RWPE1 (cell line): ENCODE data around the gene C7orf33.

ENCODE experiments used
- CTCF ChIA-PET: fragments of 350-600 bp; sonication (Branson Sonifier 250); formaldehyde crosslinking; extraction: SDS; loops from one replicate; lab custom pipeline; 2021; lab: Yijun Ruan, JAX
- POLR2A ChIA-PET: fragments of 400-600 bp; formaldehyde crosslinking; extraction: SDS; loops from one replicate; lab custom pipeline; 2020; ENCODE audit warnings: antibody characterized with exemption; ENCODE audit not compliant: low non-redundant PET; lab: Yijun Ruan, JAX
- DNase-seq: peaks from one replicate; pipeline ENCODE4 v3.0.0; 2012; ENCODE audit warnings: low spot score
- H3K27ac ChIP-seq: fragments of 450-650 bp; 2 replicates; pipeline ENCODE4 v1.5.1; 2017
- TF ChIP-seq, protein P1 (sequence below): fragments of 450-650 bp; conservative IDR thresholded peaks from 2 replicates; pipeline ENCODE4 v1.5.1; 2017; ENCODE audit warnings: low read depth, mild to moderate bottlenecking

The C7orf33 gene

DNA sequence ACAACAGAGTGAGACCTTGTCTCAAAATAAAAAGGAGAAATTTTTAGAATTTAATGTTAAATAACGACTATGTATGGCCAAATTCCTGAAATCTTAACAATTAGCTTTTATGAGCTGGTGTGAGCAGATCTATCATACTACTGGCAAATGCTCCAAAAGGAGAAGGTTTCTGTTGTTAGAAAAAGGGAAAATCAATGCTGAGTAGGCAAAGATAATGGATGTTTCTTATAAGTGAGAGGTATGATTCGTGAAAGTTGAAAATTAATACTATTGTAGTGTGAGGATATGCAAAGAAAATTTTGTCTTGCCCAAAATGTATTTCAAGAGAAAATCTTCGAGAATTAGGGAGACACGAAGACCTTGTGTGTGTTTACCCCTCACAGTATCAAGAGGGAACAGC lies 67.4 kb downstream of the C7orf33 start:
- H3K27ac ChIP-seq, result no peak overlapping the region
- ChIA-PET POLR2A (no interaction called here), CTCF (interaction anchor here (0.6 kb wide), 1 partner anchor 23 kb away, joined by 3 read pairs; no protein-coding TSS in a partner anchor)
- DNase-seq, result no peak
- TF ChIP-seq, protein P1, sequence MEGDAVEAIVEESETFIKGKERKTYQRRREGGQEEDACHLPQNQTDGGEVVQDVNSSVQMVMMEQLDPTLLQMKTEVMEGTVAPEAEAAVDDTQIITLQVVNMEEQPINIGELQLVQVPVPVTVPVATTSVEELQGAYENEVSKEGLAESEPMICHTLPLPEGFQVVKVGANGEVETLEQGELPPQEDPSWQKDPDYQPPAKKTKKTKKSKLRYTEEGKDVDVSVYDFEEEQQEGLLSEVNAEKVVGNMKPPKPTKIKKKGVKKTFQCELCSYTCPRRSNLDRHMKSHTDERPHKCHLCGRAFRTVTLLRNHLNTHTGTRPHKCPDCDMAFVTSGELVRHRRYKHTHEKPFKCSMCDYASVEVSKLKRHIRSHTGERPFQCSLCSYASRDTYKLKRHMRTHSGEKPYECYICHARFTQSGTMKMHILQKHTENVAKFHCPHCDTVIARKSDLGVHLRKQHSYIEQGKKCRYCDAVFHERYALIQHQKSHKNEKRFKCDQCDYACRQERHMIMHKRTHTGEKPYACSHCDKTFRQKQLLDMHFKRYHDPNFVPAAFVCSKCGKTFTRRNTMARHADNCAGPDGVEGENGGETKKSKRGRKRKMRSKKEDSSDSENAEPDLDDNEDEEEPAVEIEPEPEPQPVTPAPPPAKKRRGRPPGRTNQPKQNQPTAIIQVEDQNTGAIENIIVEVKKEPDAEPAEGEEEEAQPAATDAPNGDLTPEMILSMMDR, result no peak

GRCh38 chr7:148661471-148661870 lies 70.9 kb downstream of the C7orf33 start:
- no peak overlapping the region for H3K27ac ChIP-seq
- ChIA-PET POLR2A (no interaction called here), CTCF (no interaction called here)
- no peak for DNase-seq
- TF ChIP-seq, protein P1, result no peak

- TF ChIP-seq, protein P1, result no peak
- ChIA-PET CTCF (no interaction called here), POLR2A (no interaction called here)
- no peak for DNase-seq
- no peak overlapping the region for H3K27ac ChIP-seq
Measured at GRCh38 chr7:148662646-148663045, 72.1 kb downstream of the C7orf33 start.

- H3K27ac ChIP-seq, result no peak overlapping the region
- ChIA-PET POLR2A (no interaction called here), CTCF (no interaction called here)
- TF ChIP-seq, protein P1, result no peak
- DNase-seq, result no peak
Measured at GRCh38 chr7:148664324-148664723, 73.8 kb downstream of the C7orf33 start.

DNA sequence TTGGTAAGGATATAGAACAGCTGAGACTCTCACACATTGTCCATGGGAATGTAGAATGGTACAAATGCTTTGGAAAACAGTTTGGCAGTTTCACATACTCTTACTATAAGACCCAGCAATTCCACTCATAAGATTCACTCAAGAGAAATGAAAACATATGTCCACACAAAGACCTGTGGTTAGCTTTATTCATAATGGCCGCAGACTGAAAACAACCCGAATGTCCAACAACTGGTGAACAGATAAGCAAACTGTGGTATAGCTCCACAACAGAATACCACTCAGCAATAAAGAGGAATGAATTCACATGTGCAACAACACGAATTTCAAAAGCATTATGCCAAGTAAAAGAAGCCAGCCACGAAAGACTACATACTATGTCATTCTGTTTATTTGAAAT lies 74.7 kb downstream of the C7orf33 start:
- ChIA-PET POLR2A (no interaction called here), CTCF (no interaction called here)
- TF ChIP-seq, protein P1, result no peak

More for the DNA sequence above, 74.7 kb downstream of the C7orf33 start:
- no peak overlapping the region for H3K27ac ChIP-seq
- no peak for DNase-seq
